Activated B cell treated with CpG ODN at 0.5 μM for 24 hours (primary cell): Measurements from ENCODE around the gene COL13A1. TPM values are rescaled to one million over a fixed set of nuclear protein-coding genes. Genes with fewer than 3 reads are reported as not detected.

Experiments
- ATAC-seq: fragments of 200-7000 bp; cut with Tn5 transposase; one replicate; pipeline ENCODE4 v1.10.0; 2021; ENCODE audit warnings: low read depth, mild to moderate bottlenecking, moderate library complexity
- CTCF ChIA-PET: fragments of 350-600 bp; sonication (Branson Sonifier 250); formaldehyde crosslinking; loops from one replicate; lab custom pipeline; 2021; ENCODE audit warnings: antibody characterized with exemption; lab: Charles Lee
- POLR2A ChIA-PET: fragments of 350-600 bp; sonication (Branson Sonifier 250); formaldehyde crosslinking; loops from one replicate; lab custom pipeline; 2021; ENCODE audit warnings: antibody characterized with exemption; lab: Charles Lee
- DNase-seq: peaks from one replicate; pipeline ENCODE4 v3.0.0; 2022
- H3K27ac Mint-ChIP-seq: one replicate; pipeline ENCODE4 v1.8.0; 2020; ENCODE audit warnings: mixed read lengths
- H3K27me3 Mint-ChIP-seq: one replicate; pipeline ENCODE4 v1.8.0; 2021; ENCODE audit warnings: mixed read lengths
- H3K36me3 Mint-ChIP-seq: one replicate; pipeline ENCODE4 v1.8.0; 2021; ENCODE audit warnings: low read depth, mixed read lengths
- H3K4me1 Mint-ChIP-seq: one replicate; pipeline ENCODE4 v1.8.0; 2021; ENCODE audit warnings: mixed read lengths
- H3K4me3 Mint-ChIP-seq: one replicate; pipeline ENCODE4 v1.8.0; 2020; ENCODE audit warnings: mild to moderate bottlenecking, mixed read lengths
- H3K9me3 Mint-ChIP-seq: one replicate; pipeline ENCODE4 v1.8.0; 2020; ENCODE audit warnings: mixed read lengths
- intact Hi-C: fragments of 100-400 bp; cut with micrococcal nuclease; formaldehyde crosslinking; loops from one replicate; pipeline ENCODE4 v1.15.1; 2024
- total RNA-seq: library from RNA; stranded (reverse); gene quantifications from 2 replicates; pipeline ENCODE4 v1.2.3, GENCODE V29; 2022
- TF ChIP-seq, protein P1 (sequence below): fragments of 200-600 bp; IDR thresholded peaks from one replicate; pipeline ENCODE4 v1.8.0; 2022; ENCODE audit warnings: antibody characterized with exemption, mild to moderate bottlenecking

COL13A1 gene
- total RNA-seq, 1 donor from 2014 or later, result not detected

DNA sequence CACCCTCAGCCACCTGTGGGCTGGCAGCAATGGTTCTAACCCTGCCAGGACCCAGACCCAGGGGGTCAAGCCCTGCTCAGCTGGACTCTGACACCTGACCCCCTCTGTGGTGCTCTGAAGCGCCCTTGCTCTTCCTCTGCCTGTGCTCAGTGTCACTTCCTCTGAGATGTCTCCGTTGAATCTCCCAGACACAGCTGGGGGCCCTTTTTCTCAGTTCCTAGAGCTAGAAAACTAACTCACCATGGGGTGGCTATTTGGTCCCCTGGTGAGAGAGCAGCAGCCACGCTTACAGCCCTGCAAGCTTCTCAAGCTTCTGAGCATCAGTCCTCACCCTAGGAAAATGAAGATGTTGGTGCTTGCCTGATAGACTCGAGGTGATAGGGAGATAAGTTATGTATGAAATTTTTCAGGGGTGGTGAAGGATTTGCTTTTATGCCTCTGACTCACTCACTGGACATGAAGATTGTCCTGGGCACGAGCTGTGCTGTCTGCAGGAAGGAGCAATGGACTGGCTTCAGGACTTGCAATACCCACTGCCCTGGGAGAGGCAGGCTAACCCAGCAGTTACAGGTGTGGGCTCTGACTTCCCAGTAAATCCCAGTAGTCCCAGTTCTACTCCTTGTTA, 29.6 kb downstream of the COL13A1 start:
- no peak overlapping the region for H3K4me3 Mint-ChIP-seq
- ChIA-PET POLR2A (no interaction called here), CTCF (no interaction called here)
- H3K27ac Mint-ChIP-seq, result no peak overlapping the region
- no peak for DNase-seq
- H3K36me3 Mint-ChIP-seq, result no peaks in the 10 kb centered on the region
- intact Hi-C loops, result no loop called here
- no peaks in the 10 kb centered on the region for H3K9me3 Mint-ChIP-seq
- no peak for ATAC-seq
- peaks cover 16% of the 10 kb centered on the region for H3K27me3 Mint-ChIP-seq
- TF ChIP-seq, protein P1, sequence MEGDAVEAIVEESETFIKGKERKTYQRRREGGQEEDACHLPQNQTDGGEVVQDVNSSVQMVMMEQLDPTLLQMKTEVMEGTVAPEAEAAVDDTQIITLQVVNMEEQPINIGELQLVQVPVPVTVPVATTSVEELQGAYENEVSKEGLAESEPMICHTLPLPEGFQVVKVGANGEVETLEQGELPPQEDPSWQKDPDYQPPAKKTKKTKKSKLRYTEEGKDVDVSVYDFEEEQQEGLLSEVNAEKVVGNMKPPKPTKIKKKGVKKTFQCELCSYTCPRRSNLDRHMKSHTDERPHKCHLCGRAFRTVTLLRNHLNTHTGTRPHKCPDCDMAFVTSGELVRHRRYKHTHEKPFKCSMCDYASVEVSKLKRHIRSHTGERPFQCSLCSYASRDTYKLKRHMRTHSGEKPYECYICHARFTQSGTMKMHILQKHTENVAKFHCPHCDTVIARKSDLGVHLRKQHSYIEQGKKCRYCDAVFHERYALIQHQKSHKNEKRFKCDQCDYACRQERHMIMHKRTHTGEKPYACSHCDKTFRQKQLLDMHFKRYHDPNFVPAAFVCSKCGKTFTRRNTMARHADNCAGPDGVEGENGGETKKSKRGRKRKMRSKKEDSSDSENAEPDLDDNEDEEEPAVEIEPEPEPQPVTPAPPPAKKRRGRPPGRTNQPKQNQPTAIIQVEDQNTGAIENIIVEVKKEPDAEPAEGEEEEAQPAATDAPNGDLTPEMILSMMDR, result no peak
- H3K4me1 Mint-ChIP-seq, result peaks cover 3% of the 10 kb centered on the region

DNA sequence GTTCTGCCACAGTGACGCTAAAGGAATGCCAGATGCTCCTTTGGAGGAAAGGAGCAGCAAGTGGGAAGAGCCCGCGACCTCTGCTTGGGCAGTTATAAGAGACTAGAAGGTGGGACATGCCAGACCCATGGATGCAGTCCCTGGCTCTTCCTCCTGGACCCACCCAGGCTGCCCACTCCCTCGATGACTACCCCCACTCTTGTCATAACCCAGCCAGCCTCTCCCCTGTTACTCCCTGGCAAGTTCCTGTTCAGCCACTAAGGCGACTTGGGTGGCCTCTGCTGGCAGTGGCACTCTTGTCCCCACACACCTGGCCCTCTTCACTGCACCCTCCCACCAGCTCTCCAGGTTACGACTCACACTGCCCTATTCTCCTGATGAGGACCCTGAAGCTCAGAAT, 33.5 kb downstream of the COL13A1 start:
- Mint-ChIP-seq H3K4me1 (peaks cover 3% of the 10 kb centered on the region), H3K27ac (no peak overlapping the region), H3K4me3 (no peak overlapping the region), H3K9me3 (no peaks in the 10 kb centered on the region), H3K27me3 (peaks cover 11% of the 10 kb centered on the region), H3K36me3 (no peaks in the 10 kb centered on the region)
- POLR2A ChIA-PET, result no interaction called here
- intact Hi-C loops, result no loop called here
- CTCF ChIA-PET, result no interaction called here
- TF ChIP-seq, protein P1, result no peak
- DNase-seq (no peak), ATAC-seq (no peak)

DNA sequence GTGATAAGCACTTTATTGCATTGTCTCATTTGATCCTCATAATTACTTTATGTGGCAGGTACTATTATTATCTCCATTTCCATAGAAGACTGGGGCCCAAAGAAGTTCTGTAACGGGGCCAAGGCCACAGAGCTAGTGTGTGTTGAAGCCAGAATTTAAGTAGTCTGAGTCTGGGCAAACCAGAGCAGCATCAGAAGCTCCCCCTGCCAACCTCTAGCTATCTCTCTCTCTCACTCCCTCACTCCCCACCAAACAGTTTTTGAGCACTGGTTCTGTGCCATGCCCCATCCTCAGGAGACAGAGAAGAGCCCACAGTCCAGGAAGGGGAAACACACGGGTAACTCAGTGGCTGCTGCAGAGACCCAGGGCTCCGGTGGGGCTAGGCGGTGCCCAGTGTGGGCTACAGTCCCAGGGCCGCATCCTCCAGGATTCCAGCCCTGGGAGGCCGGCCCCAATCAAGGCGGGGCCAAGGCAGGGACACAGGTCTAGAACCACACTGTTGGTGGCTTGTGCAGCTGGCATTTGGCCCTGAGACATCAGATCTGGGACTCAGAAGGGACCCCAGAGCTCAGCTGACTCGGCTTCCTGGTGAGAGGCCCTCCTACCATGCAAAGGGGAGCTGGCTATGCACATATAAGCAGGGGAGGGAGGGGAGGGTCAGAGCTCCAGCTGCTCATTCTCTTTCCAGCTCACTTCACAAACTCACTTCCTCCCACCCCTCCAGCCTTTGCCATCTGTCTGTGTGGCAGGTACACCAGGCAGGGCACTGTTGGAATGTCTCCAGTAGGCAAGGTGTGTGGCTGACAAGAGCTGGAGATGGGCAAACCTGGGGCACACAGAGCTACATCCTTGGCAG, 34.4 kb downstream of the COL13A1 start:
- H3K4me1 Mint-ChIP-seq, result peaks cover 3% of the 10 kb centered on the region
- ChIA-PET POLR2A (no interaction called here), CTCF (no interaction called here)
- H3K27ac Mint-ChIP-seq, result no peak overlapping the region
- intact Hi-C loops, result no loop called here
- DNase-seq (no peak), ATAC-seq (no peak)
- H3K27me3 Mint-ChIP-seq, result peaks cover 11% of the 10 kb centered on the region
- H3K9me3 Mint-ChIP-seq, result no peaks in the 10 kb centered on the region
- no peak overlapping the region for H3K4me3 Mint-ChIP-seq
- no peaks in the 10 kb centered on the region for H3K36me3 Mint-ChIP-seq
- TF ChIP-seq, protein P1, result no peak

DNA sequence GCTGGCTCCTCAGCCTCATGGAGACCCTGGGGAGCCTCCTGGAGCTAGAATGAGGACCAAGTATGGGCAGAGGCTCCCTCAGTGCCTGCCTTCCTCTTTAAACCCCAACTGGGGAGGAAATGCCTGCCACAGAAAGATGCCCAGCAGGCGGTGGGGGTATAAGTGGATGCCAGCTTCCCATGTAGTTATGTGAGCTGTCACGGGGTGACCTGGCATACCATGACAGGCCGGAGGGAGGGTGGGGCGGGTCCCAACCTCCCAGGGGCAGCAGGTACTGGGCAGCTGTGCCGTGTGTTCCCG, 35.0 kb downstream of the COL13A1 start:
- no peak overlapping the region for H3K4me3 Mint-ChIP-seq
- no peak for DNase-seq
- CTCF ChIA-PET, result no interaction called here
- H3K27me3 Mint-ChIP-seq, result peaks cover 11% of the 10 kb centered on the region
- no peaks in the 10 kb centered on the region for H3K36me3 Mint-ChIP-seq
- H3K9me3 Mint-ChIP-seq, result no peaks in the 10 kb centered on the region
- peaks cover 3% of the 10 kb centered on the region for H3K4me1 Mint-ChIP-seq
- ATAC-seq, result no peak
- POLR2A ChIA-PET, result no interaction called here
- TF ChIP-seq, protein P1, result no peak
- H3K27ac Mint-ChIP-seq, result no peak overlapping the region
- intact Hi-C loops, result no loop called here

DNA sequence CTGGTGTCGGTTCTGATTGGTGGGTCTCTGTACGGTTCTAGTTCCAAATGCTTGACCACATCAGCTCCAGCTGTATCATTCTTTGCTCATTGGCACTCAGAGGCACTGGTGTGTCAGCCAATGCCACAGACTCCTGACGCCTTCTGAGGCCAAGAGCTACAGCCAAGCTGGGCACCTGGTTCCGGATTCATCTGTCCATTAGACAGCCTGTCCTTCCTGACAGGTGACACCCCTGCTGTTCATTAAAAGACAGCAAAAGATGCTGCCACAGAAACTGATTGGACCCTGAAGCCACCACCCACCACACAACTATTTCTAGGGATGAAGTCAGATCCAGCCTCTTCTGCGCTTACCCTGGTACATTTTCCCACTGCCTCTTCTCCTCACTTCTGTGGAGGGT, 35.6 kb downstream of the COL13A1 start:
- ATAC-seq, result no peak
- Mint-ChIP-seq H3K36me3 (no peaks in the 10 kb centered on the region), H3K9me3 (no peaks in the 10 kb centered on the region), H3K4me3 (no peak overlapping the region), H3K27me3 (peaks cover 11% of the 10 kb centered on the region), H3K4me1 (peaks cover 3% of the 10 kb centered on the region), H3K27ac (no peak overlapping the region)
- ChIA-PET POLR2A (no interaction called here), CTCF (no interaction called here)
- no peak for DNase-seq
- TF ChIP-seq, protein P1, result no peak
- intact Hi-C loops, result no loop called here
